Bronchial epithelial cell (primary cell): Measurements from ENCODE around the gene FOXO3. TPM values are rescaled to one million over a fixed set of nuclear protein-coding genes. Genes with fewer than 3 reads are reported as not detected.
A peak's percentile ranks its signal among the peaks of the same experiment; 100 is the strongest.

ENCODE experiments used
- DNase-seq: peaks from one replicate; pipeline ENCODE4 v3.0.0-alpha.2; 2010; ENCODE audit warnings: low read depth
- FAIRE-seq: peaks from 2 replicates; lab custom pipeline; 2011; peaks lifted over from hg19 to GRCh38; lab: Jason Lieb, UNC
- H3K27me3 ChIP-seq: 2 replicates; pipeline ENCODE4 v1.5.1; 2011; ENCODE audit warnings: low read length; ENCODE audit not compliant: control insufficient read depth, insufficient read depth
- H3K36me3 ChIP-seq: 2 replicates; pipeline ENCODE4 v1.5.1; 2011; ENCODE audit warnings: low read length; ENCODE audit not compliant: control insufficient read depth, insufficient read depth
- H3K4me3 ChIP-seq: 2 replicates; pipeline ENCODE4 v1.5.1; 2011; ENCODE audit warnings: mild to moderate bottlenecking, low read depth, low read length, control low read depth
- total RNA-seq: library from RNA; depleted of rRNA; stranded (reverse); fragments of >200 nt; gene quantifications from 2 replicates; pipeline ENCODE4 v1.2.1, GENCODE V29; 2014
- TF ChIP-seq, protein P1 (sequence below): IDR thresholded peaks from 2 replicates; pipeline ENCODE4 v1.5.1; 2011; ENCODE audit warnings: mild to moderate bottlenecking, moderate library complexity, low read length, control low read depth, inconsistent platforms; ENCODE audit not compliant: insufficient read depth, severe bottlenecking

FOXO3 gene
- total RNA-seq, 1 donor from 2014 or later, result 28.7 TPM

GRCh38 chr6:108597572-108598304 is 37.0 kb downstream of the FOXO3 start:
- TF ChIP-seq, protein P1, sequence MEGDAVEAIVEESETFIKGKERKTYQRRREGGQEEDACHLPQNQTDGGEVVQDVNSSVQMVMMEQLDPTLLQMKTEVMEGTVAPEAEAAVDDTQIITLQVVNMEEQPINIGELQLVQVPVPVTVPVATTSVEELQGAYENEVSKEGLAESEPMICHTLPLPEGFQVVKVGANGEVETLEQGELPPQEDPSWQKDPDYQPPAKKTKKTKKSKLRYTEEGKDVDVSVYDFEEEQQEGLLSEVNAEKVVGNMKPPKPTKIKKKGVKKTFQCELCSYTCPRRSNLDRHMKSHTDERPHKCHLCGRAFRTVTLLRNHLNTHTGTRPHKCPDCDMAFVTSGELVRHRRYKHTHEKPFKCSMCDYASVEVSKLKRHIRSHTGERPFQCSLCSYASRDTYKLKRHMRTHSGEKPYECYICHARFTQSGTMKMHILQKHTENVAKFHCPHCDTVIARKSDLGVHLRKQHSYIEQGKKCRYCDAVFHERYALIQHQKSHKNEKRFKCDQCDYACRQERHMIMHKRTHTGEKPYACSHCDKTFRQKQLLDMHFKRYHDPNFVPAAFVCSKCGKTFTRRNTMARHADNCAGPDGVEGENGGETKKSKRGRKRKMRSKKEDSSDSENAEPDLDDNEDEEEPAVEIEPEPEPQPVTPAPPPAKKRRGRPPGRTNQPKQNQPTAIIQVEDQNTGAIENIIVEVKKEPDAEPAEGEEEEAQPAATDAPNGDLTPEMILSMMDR, result no peak
- Histone ChIP-seq H3K27me3 (no peaks in the 10 kb centered on the region), H3K4me3 (no peak overlapping the region), H3K36me3 (no peaks in the 10 kb centered on the region)
- FAIRE-seq, result no peak
- DNase-seq, result no peak

- DNase-seq (peak; percentile 63), FAIRE-seq (no peak)
- Histone ChIP-seq H3K27me3 (no peaks in the 10 kb centered on the region), H3K36me3 (no peaks in the 10 kb centered on the region), H3K4me3 (no peak overlapping the region)
- TF ChIP-seq, protein P1, result no peak
Measured at GRCh38 chr6:108598305-108598863, 37.7 kb downstream of the FOXO3 start.

DNA sequence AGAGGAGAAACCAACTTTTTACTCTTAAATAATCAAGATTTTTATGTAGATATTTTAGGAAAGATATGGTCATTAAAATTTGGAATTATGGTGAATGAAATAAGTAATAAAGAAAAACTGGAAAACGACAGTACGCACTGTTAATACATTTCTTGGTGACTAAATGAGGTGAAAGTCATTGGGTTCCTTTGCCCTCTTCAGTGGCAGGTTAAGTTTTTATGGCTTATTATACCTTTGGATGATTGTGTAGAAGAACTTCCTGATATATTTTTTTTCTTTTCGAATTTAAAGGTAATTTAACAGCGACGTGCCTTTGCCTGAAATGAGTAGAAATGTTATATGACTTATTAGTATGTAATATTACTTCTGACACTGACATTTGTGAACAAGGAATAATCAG is 43.4 kb downstream of the FOXO3 start:
- Histone ChIP-seq H3K27me3 (no peaks in the 10 kb centered on the region), H3K4me3 (no peak overlapping the region), H3K36me3 (no peaks in the 10 kb centered on the region)
- no peak for DNase-seq
- TF ChIP-seq, protein P1, result no peak
- FAIRE-seq, result no peak

DNA sequence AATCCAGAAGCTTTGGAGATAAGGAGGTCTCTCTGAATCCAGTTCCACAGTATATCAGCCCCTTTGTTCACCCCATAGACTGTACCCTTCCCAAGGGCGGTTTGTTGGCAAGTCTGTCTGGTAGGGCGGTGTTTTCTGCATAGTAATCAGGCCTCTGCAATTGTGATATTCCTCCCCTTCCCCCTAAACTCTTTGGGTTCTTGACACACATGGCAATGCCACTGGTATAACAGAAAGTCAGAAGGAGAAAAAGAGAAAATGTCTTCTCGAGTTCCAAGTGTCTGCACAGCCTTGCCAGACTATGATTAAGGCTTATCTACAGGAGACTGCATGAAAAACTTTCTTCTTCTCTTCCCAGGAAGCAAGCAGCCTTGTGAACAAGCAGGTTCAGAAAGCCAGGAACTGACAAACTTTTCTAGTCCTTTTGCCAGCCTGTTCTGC is 45.6 kb downstream of the FOXO3 start:
- Histone ChIP-seq H3K4me3 (no peak overlapping the region), H3K36me3 (no peaks in the 10 kb centered on the region), H3K27me3 (no peaks in the 10 kb centered on the region)
- DNase-seq, result no peak
- TF ChIP-seq, protein P1, result no peak
- FAIRE-seq, result no peak

DNA sequence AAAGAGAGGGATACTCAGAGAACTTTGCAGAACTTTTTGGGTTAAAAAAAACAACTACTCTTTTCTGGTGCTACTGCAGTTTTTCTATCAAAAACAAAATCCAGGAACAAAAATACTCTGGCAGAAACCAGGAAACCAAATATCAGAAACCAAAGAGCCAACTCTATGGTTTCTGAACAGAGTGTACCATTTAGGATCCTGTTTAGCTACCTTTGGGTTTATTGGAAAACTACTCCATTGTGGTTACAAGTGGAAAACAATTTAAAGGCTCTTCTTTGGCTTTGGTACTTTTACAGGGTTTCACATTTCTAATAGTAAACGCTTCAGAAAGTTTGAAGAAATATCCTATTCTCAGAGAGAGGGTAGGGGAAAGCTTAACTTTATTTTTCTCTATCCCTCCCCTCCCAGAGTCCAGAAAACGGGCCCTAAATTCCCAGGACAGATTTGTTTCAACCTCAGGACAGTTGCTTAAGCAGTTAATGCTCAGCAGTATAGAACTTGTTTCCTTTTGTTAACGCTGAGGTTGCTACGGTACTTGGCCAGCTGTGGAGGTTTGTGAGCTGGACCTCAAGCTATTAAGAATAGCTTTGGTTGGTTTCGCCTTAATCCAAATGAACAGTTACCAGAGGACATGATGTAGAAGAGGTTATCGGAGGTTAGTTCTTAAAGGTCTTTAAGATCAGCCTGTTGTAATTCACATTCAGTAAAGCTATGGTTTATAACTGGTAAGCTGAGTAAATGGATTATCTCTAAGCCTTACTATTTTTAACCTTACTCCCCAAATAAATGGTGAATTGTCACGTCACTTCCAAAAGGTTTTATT is 47.9 kb downstream of the FOXO3 start:
- TF ChIP-seq, protein P1, result no peak
- DNase-seq, result no peak
- Histone ChIP-seq H3K36me3 (no peaks in the 10 kb centered on the region), H3K4me3 (no peak overlapping the region), H3K27me3 (no peaks in the 10 kb centered on the region)
- FAIRE-seq, result no peak
